GM06990 (cell line): ENCODE measurements around the gene SAMD14.

Experiments used
- DNase-seq: peaks from one replicate; pipeline ENCODE4 v3.0.0-alpha.2; 2011; ENCODE audit not compliant: insufficient read length; ENCODE audit errors: extremely low read depth
- H3K27me3 ChIP-seq: replicated peaks from 2 replicates; pipeline ENCODE4 v1.6.0; 2011; ENCODE audit warnings: low read length; ENCODE audit not compliant: control insufficient read depth, insufficient read depth
- H3K36me3 ChIP-seq: 2 replicates; pipeline ENCODE4 v1.5.1; 2011; ENCODE audit warnings: low read length; ENCODE audit not compliant: control insufficient read depth, insufficient read depth
- H3K4me3 ChIP-seq: replicated peaks from 2 replicates; pipeline ENCODE4 v1.5.1; 2011; ENCODE audit warnings: low read depth, mild to moderate bottlenecking, control low read depth, low read length
- TF ChIP-seq, protein P1 (sequence below): IDR thresholded peaks from 2 replicates; pipeline ENCODE4 v1.5.1; 2011; ENCODE audit warnings: low read length, control low read depth, mild to moderate bottlenecking, inconsistent platforms; ENCODE audit not compliant: insufficient read depth, poor library complexity, severe bottlenecking

The SAMD14 gene

DNA sequence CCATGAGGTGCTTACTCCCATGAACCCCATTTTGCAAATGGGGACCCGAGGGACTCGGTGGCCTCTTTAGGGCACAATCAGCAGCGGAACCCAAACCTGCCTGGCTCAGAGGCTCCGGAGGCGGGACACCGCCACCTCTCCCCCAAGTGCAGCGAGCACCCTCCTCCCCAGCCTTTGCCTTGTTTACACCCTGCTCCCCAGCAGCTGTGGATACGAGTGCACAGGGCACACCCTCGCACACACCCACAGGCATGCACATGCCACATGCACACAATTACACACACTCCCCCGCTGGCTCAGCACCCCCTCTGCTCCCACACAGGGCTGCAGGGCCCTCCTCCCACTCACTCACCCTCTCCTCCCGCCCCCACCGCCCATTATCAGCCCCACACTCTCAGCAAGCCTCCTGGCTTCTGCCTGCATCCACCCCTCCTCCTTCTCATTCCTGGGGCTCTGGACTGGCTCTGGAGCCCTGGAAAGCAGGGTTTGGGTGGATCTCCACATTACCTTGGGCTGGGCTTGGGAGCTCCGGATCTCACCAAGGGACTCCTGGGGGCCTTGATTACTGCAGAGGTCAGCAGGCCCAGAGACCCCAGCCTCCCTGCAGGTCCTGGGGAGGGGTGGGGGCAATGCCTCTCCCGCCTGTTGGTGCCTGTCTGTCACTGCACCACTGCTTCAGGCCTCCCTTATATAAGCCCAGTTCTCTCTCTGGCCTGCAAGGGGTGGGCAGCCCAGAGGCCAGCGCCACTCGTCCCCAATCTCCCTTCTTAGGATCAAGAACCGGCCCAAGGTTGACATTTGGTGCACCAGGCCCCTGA, 28.4 kb downstream of the SAMD14 start:
- Histone ChIP-seq H3K27me3 (no peaks in the 10 kb centered on the region), H3K36me3 (no peaks in the 10 kb centered on the region; the same call in none of the 2 replicates), H3K4me3 (no peak overlapping the region)
- TF ChIP-seq, protein P1, sequence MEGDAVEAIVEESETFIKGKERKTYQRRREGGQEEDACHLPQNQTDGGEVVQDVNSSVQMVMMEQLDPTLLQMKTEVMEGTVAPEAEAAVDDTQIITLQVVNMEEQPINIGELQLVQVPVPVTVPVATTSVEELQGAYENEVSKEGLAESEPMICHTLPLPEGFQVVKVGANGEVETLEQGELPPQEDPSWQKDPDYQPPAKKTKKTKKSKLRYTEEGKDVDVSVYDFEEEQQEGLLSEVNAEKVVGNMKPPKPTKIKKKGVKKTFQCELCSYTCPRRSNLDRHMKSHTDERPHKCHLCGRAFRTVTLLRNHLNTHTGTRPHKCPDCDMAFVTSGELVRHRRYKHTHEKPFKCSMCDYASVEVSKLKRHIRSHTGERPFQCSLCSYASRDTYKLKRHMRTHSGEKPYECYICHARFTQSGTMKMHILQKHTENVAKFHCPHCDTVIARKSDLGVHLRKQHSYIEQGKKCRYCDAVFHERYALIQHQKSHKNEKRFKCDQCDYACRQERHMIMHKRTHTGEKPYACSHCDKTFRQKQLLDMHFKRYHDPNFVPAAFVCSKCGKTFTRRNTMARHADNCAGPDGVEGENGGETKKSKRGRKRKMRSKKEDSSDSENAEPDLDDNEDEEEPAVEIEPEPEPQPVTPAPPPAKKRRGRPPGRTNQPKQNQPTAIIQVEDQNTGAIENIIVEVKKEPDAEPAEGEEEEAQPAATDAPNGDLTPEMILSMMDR = no peak
- DNase-seq = no peak

GRCh38 chr17:50100921-50101345, 29.0 kb downstream of the SAMD14 start:
- no peaks in the 10 kb centered on the region for H3K27me3 ChIP-seq
- TF ChIP-seq, protein P1 = no peak
- H3K36me3 ChIP-seq = no peaks in the 10 kb centered on the region; the same call in none of the 2 replicates
- no peak overlapping the region for H3K4me3 ChIP-seq
- DNase-seq = no peak

GRCh38 chr17:50100480-50100883, 29.5 kb downstream of the SAMD14 start:
- TF ChIP-seq, protein P1 = no peak
- DNase-seq = no peak
- Histone ChIP-seq H3K4me3 (no peak overlapping the region), H3K36me3 (no peaks in the 10 kb centered on the region; the same call in none of the 2 replicates), H3K27me3 (no peaks in the 10 kb centered on the region)

DNA sequence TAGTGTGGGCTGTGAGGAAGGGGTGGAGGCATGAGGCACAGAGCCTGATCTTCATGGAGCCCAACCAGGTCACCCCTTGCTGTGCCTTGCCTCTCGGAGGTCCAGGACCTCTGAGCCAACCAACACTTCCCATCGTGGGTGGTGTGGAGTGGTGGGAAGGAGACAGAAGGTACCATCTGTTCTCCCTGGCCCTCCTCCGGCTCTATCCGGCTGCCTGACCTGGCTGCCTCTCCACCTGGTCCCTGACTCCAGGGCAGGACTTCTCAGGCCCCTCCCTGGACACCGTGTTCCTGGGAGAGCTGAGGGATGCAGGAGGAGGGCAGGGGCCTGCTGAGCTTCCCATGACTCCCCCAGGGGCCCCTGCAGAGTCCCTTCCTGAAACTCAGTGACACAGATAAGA, 31.0 kb downstream of the SAMD14 start:
- H3K36me3 ChIP-seq = no peaks in the 10 kb centered on the region; the same call in none of the 2 replicates
- no peaks in the 10 kb centered on the region for H3K27me3 ChIP-seq
- H3K4me3 ChIP-seq = no peak overlapping the region
- no peak for DNase-seq
- TF ChIP-seq, protein P1 = no peak

GRCh38 chr17:50098583-50098982, 31.4 kb downstream of the SAMD14 start:
- TF ChIP-seq, protein P1 = no peak
- Histone ChIP-seq H3K27me3 (no peaks in the 10 kb centered on the region), H3K36me3 (no peaks in the 10 kb centered on the region; the same call in none of the 2 replicates), H3K4me3 (no peak overlapping the region)
- no peak for DNase-seq
